Activated naive CD8-positive, alpha-beta T cell treated with anti-CD3 and anti-CD28 coated beads, Interleukin-2, amount 10 ng/mL, durations not matched to agents 7 days and 5 days (primary cell): ENCODE results near the gene GPC6. TPM values are rescaled to one million over a fixed set of nuclear protein-coding genes. Genes with fewer than 3 reads are reported as not detected.

Experiments used
- ATAC-seq: fragments of 150-1000 bp; cut with Tn5 transposase; one replicate; pipeline ENCODE4 v1.10.0; 2021; ENCODE audit warnings: low read depth, moderate library complexity
- POLR2A ChIA-PET: fragments of 350-600 bp; sonication (Branson Sonifier 250); formaldehyde crosslinking; loops from one replicate; lab custom pipeline; 2021; ENCODE audit warnings: antibody characterized with exemption; lab: Charles Lee
- DNase-seq: peaks from one replicate; pipeline ENCODE4 v3.0.0; 2021
- H3K27ac Mint-ChIP-seq: one replicate; pipeline ENCODE4 v1.8.0; 2022; ENCODE audit warnings: mild to moderate bottlenecking, mixed read lengths
- H3K27me3 Mint-ChIP-seq: one replicate; pipeline ENCODE4 v1.8.0; 2022; ENCODE audit warnings: mild to moderate bottlenecking, moderate library complexity, mixed read lengths
- H3K36me3 Mint-ChIP-seq: one replicate; pipeline ENCODE4 v1.8.0; 2021; ENCODE audit warnings: mild to moderate bottlenecking, mixed read lengths
- H3K4me1 Mint-ChIP-seq: one replicate; pipeline ENCODE4 v1.8.0; 2021; ENCODE audit warnings: mixed read lengths
- H3K4me3 Mint-ChIP-seq: one replicate; pipeline ENCODE4 v1.8.0; 2022; ENCODE audit warnings: mild to moderate bottlenecking, moderate library complexity, mixed read lengths
- H3K9me3 Mint-ChIP-seq: one replicate; pipeline ENCODE4 v1.8.0; 2021; ENCODE audit warnings: mixed read lengths
- total RNA-seq, 2 experiments: library from RNA; stranded (reverse); gene quantifications; one replicate each; pipeline ENCODE4 v1.2.3, GENCODE V29; 2021

Gene GPC6
- total RNA-seq, 2 experiments from 2014 or later = not detected

- Mint-ChIP-seq H3K27ac (no peak overlapping the region), H3K36me3 (no peaks in the 10 kb centered on the region), H3K4me1 (peaks cover 5% of the 10 kb centered on the region), H3K4me3 (no peak overlapping the region), H3K27me3 (peaks cover 3% of the 10 kb centered on the region), H3K9me3 (no peaks in the 10 kb centered on the region)
- POLR2A ChIA-PET = no interaction called here
- no peak for DNase-seq
- no peak for ATAC-seq
Measured at GRCh38 chr13:93948162-93948922, 721.7 kb downstream of the GPC6 start.

- Mint-ChIP-seq H3K4me3 (no peak overlapping the region), H3K36me3 (no peaks in the 10 kb centered on the region), H3K27me3 (peaks cover 3% of the 10 kb centered on the region), H3K27ac (no peak overlapping the region), H3K9me3 (no peaks in the 10 kb centered on the region), H3K4me1 (peaks cover 5% of the 10 kb centered on the region)
- no peak for ATAC-seq
- DNase-seq = no peak
- POLR2A ChIA-PET = no interaction called here
Measured at GRCh38 chr13:93951108-93951507, 724.5 kb downstream of the GPC6 start.

DNA sequence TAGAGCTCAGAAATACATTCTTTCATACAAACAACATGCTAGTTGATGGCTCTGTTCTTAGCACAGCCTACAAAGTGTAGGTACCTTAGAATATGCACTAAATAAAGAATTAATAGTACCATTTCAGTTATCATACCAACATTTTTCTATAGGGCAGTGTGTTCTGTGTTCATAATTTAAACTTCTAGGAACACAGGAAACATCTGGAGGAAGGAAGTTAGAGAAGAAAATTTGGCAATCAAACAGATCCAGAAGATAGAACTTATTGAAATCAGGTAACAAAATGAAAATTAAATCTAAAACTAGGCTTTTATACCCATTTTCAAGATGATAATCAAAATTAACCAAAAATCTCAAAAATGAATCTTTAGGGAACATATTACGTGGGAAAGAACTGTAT lies 725.3 kb downstream of the GPC6 start:
- POLR2A ChIA-PET = no interaction called here
- Mint-ChIP-seq H3K27ac (no peak overlapping the region), H3K4me1 (peaks cover 5% of the 10 kb centered on the region), H3K36me3 (no peaks in the 10 kb centered on the region), H3K4me3 (no peak overlapping the region), H3K9me3 (no peaks in the 10 kb centered on the region), H3K27me3 (peaks cover 3% of the 10 kb centered on the region)
- ATAC-seq = no peak
- DNase-seq = no peak

GRCh38 chr13:93953841-93954240 lies 727.2 kb downstream of the GPC6 start:
- no peaks in the 10 kb centered on the region for H3K36me3 Mint-ChIP-seq
- H3K27ac Mint-ChIP-seq = no peak overlapping the region
- ATAC-seq (no peak), DNase-seq (no peak)
- H3K4me1 Mint-ChIP-seq = peaks cover 5% of the 10 kb centered on the region
- POLR2A ChIA-PET = no interaction called here
- no peak overlapping the region for H3K4me3 Mint-ChIP-seq
- peaks cover 2% of the 10 kb centered on the region for H3K9me3 Mint-ChIP-seq
- H3K27me3 Mint-ChIP-seq = peaks cover under 1% of the 10 kb centered on the region

GRCh38 chr13:93955904-93956303 lies 729.3 kb downstream of the GPC6 start:
- POLR2A ChIA-PET = no interaction called here
- ATAC-seq (no peak), DNase-seq (no peak)
- no peak overlapping the region for H3K4me3 Mint-ChIP-seq
- peaks cover 5% of the 10 kb centered on the region for H3K4me1 Mint-ChIP-seq
- no peaks in the 10 kb centered on the region for H3K36me3 Mint-ChIP-seq
- H3K27ac Mint-ChIP-seq = no peak overlapping the region
- peaks cover 2% of the 10 kb centered on the region for H3K9me3 Mint-ChIP-seq
- H3K27me3 Mint-ChIP-seq = no peaks in the 10 kb centered on the region

DNA sequence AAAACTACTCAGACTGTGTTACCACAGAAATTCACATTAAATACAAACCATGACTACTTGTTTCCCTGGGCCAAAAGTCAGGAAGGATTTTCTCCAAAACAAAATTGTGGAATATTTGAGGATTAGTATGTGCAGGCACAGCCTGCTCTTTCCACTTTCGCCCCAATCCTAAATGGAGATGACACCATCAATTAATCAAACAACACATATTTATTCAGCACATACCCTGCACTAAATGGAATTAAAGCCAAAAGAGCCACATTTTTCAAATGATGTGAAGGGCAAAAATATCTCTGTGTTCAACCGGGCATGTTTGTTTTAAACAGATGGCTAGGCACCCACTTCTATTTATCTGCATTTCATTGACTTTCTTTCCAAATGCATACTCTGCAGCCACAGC lies 729.8 kb downstream of the GPC6 start:
- Mint-ChIP-seq H3K9me3 (peaks cover 2% of the 10 kb centered on the region), H3K36me3 (no peaks in the 10 kb centered on the region), H3K27me3 (no peaks in the 10 kb centered on the region), H3K4me3 (no peak overlapping the region), H3K27ac (no peak overlapping the region), H3K4me1 (peaks cover 2% of the 10 kb centered on the region)
- no peak for DNase-seq
- ATAC-seq = no peak
- POLR2A ChIA-PET = no interaction called here

- Mint-ChIP-seq H3K9me3 (peaks cover 2% of the 10 kb centered on the region), H3K4me1 (peaks cover 2% of the 10 kb centered on the region), H3K27me3 (no peaks in the 10 kb centered on the region), H3K36me3 (no peaks in the 10 kb centered on the region), H3K4me3 (no peak overlapping the region), H3K27ac (no peak overlapping the region)
- ATAC-seq (no peak), DNase-seq (no peak)
- POLR2A ChIA-PET = no interaction called here
Measured at GRCh38 chr13:93957371-93957770, 730.8 kb downstream of the GPC6 start.

GRCh38 chr13:93959796-93960533 lies 733.4 kb downstream of the GPC6 start:
- Mint-ChIP-seq H3K36me3 (no peaks in the 10 kb centered on the region), H3K27me3 (no peaks in the 10 kb centered on the region), H3K4me1 (no peaks in the 10 kb centered on the region), H3K9me3 (peaks cover 2% of the 10 kb centered on the region), H3K4me3 (no peak overlapping the region), H3K27ac (no peak overlapping the region)
- no peak for ATAC-seq
- POLR2A ChIA-PET = no interaction called here
- no peak for DNase-seq

- POLR2A ChIA-PET = no interaction called here
- H3K27ac Mint-ChIP-seq = no peak overlapping the region
- no peaks in the 10 kb centered on the region for H3K4me1 Mint-ChIP-seq
- ATAC-seq = no peak
- H3K27me3 Mint-ChIP-seq = no peaks in the 10 kb centered on the region
- DNase-seq = no peak
- H3K36me3 Mint-ChIP-seq = no peaks in the 10 kb centered on the region
- H3K4me3 Mint-ChIP-seq = no peak overlapping the region
- H3K9me3 Mint-ChIP-seq = no peaks in the 10 kb centered on the region
Measured at GRCh38 chr13:93963266-93964145, 736.9 kb downstream of the GPC6 start.

- no peak overlapping the region for H3K27ac Mint-ChIP-seq
- DNase-seq (no peak), ATAC-seq (no peak)
- no peaks in the 10 kb centered on the region for H3K4me1 Mint-ChIP-seq
- H3K36me3 Mint-ChIP-seq = no peaks in the 10 kb centered on the region
- H3K9me3 Mint-ChIP-seq = no peaks in the 10 kb centered on the region
- H3K27me3 Mint-ChIP-seq = no peaks in the 10 kb centered on the region
- POLR2A ChIA-PET = no interaction called here
- no peak overlapping the region for H3K4me3 Mint-ChIP-seq
Measured at GRCh38 chr13:93964146-93964512, 737.5 kb downstream of the GPC6 start.

DNA sequence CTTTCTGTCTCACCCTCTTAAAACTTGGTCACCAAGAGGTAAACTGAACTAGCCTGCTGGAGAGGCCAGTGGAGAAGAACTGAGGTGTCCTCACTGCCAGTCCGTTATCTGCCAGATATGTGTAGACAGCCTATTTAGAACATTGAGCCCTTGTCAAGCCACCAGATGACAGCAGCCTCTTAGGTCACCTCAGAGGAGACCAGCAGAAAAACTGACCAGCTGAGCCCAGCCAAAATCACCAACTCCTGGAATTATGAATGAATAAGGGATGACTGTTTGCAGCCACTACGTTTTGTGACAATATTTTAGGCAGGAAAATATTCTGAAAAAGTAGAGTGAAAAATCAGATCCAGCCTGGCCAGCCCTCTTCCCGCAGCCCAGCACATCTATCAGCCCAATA lies 739.0 kb downstream of the GPC6 start:
- H3K27me3 Mint-ChIP-seq = no peaks in the 10 kb centered on the region
- H3K36me3 Mint-ChIP-seq = no peaks in the 10 kb centered on the region
- POLR2A ChIA-PET = no interaction called here
- no peak overlapping the region for H3K4me3 Mint-ChIP-seq
- H3K4me1 Mint-ChIP-seq = no peaks in the 10 kb centered on the region
- no peak for DNase-seq
- ATAC-seq = no peak
- H3K27ac Mint-ChIP-seq = no peak overlapping the region
- no peaks in the 10 kb centered on the region for H3K9me3 Mint-ChIP-seq

- Mint-ChIP-seq H3K27ac (no peak overlapping the region), H3K27me3 (no peaks in the 10 kb centered on the region), H3K4me1 (no peaks in the 10 kb centered on the region), H3K9me3 (no peaks in the 10 kb centered on the region), H3K4me3 (no peak overlapping the region), H3K36me3 (no peaks in the 10 kb centered on the region)
- ATAC-seq (no peak), DNase-seq (no peak)
- POLR2A ChIA-PET = no interaction called here
Measured at GRCh38 chr13:93966267-93966936, 739.8 kb downstream of the GPC6 start.

DNA sequence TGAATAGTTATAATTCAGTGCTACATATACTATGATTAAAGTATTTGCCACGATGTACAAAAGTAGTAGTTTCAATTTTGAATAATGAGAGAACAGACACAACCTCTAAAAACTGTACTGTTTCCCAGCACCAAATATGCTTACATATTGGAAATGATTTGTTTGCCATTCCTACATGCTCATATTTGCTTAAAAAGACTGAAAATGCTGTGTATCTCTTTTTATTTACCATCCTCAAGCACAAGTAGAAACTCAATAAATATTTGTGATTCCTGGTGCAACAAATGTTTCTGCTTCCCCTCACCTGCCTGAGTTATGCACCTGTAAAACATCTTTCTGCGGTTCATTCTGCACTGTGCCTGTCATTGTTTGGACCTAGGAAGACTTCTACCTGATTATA lies 740.7 kb downstream of the GPC6 start:
- Mint-ChIP-seq H3K4me3 (no peak overlapping the region), H3K27me3 (no peaks in the 10 kb centered on the region), H3K4me1 (no peaks in the 10 kb centered on the region), H3K36me3 (no peaks in the 10 kb centered on the region), H3K27ac (no peak overlapping the region), H3K9me3 (no peaks in the 10 kb centered on the region)
- DNase-seq (no peak), ATAC-seq (no peak)
- POLR2A ChIA-PET = no interaction called here
